DMS153 treated with DMSO at 0.1 percent for 48 hours (cell line): ENCODE data around the gene GNB4.
A peak's percentile ranks its signal among the peaks of the same experiment; 100 is the strongest.

Experiments
- DNase-seq: peaks from one replicate; lab custom pipeline; 2025; ENCODE audit not compliant: unreplicated experiment; lab: John Stamatoyannopoulos, UW

The GNB4 gene

DNA sequence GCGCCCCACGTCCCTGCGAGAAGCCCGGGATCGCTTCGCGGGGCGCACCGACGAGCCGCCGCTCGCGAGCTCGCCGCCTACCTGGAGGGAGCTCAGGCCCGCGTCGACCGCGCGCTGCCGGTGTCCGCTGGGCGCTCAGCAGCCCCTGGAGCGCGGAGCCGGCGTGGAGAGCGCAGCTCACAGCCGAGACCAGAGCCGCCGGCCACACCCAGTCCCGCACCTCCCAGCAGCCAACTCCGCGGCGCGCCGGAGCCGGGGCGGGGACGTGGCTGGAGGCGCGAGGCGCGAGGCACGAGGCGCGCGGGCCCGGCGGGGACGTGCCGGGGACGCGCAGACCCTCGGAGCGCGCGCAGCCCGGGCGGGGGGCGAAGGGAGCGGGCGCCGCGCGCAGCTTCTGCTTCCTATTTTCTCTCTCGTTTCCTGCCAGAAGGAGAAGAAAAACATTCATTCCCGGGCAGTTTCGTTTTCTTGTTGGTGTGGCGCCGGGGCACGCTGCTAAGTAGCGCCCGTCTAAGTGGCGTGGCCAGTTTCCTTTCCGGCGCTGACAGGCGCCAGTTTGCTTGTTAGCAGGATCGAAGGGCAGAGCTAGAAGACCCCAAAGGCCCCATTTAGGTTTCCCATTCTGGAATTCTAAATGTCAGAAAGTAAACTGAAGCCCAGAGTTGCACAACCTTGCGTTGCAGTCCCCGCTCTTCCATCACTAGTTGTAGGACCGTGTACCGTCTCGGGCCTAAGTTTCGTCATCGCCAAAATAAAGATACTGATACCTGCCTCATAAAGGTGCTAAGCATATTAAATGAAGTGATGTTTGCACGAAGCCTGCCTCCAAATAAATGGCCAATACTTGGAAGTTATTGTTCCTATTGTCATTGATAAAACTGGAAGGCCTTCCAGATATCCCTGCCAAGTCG, at the start of gene GNB4:
Gene GNB4 (minus strand): TSS at position 206 of the 911 bp plus-strand sequence. CDS start 25,270 bp downstream, outside the sequence.
- DNase-seq = peak; percentile 88

DNA sequence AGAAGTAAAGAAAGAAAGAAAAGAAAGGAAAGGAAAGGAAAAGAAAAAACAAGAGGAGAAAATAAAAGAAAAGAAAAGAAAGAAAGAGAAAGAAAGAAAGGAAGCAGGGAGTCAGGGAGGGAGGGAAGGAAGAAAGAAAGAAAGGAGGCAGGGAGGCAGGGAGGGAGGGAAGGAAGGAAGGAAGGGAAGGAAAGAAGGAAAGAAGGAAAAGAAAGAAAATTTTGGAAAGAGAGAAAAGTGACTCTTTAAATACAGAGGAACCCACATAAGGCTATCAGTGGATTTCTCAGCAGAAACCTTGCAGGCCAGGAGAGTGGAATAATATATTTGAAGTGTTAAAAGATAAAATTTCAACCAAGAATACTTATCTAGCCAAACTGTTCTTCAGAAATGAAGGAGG, 44.2 kb upstream of the GNB4 start:
- no peak for DNase-seq

DNA sequence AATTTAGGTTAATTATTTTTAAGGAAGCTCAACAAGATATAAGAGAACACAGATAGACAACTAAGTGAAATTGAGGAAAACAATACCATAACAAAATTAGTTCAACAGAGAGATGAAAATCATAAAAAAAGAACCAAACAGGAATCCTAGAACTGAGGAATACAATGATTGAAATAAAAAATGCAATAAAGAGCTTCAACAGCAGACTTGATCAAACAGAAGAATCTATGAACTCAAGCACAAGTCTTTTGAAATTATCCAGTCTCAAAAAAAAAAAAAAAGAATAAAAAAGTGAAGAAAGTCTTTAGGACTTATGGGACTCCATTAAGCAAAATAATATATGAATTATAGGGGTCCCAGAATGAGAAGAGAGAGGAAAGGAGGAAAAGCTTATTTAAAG, 42.0 kb upstream of the GNB4 start:
- DNase-seq = no peak

DNA sequence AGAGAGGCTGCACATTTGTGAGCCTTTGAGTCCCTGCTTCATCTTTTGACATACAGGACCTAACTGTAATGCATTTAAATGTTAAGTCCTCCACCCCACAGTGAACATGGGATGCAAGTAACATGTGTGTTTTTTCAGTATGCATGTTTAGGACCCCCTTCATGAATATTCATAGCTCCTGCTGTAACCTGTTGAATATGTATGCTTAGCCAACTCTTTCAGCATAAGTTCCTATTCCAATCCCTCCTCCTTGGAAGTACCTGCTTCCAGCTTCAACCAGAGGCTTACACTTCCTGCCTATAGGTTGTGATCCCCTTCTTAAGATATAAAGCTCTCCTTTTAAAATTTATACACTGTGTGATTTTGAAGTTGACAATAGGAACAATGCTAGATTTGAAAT, 36.9 kb upstream of the GNB4 start:
- DNase-seq = no peak

DNA sequence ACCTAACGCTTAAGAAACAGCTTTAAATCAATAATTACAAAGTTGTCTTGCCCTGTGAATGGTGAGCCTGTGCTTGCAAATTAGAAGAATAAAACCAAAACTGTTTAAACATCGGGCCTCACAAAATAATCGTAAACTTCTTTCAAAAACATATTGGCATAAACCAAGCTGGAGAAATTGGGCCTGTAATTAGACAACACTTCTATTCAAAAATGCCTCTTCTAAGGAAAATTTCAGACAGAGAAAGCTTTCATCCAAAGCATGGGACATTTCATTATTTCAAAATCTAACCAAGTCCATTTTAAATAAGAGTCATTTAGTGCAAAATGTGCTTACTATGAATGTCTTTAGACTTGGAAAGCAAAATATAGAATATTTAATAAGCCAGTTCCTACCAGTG, 35.5 kb upstream of the GNB4 start:
- DNase-seq = no peak

DNA sequence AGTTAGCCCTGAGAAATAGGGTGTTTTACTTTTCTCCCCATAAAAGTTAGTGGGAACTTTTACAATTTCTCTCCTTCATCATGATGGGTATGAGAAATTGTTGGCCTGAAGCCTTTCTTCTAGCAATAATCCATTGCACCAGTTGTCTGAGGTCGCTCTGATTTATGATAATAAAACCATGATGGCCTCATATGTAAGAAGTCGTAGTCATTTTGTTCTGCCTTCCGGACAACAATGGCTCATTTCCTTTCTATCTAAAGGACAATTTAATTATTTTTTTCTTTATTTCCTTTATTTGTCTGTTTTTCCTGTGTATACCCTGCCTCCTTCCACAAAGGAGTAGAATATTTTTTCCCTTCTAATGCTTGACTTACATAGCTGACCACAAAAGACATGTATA, 31.6 kb upstream of the GNB4 start:
- DNase-seq = no peak

DNA sequence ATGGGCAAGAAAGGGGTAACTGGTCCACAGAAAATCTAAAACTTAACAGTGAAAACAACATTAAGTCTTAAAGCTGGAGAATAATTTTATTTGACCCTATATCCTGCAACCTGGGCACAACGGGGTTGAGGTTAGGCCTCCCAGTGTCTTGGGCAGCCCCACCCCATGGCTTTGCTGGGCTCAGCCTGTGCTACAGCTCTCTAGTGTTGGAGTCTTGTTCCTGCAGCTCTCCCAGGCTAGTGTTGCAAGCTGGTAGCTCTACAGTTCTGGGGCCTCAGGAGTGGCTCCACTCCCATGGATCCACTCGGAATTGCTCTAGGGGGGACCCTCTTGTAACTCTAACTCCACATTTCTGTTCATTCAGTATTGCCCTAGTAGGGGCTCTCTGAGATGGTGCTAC, 24.9 kb upstream of the GNB4 start:
- DNase-seq = no peak

DNA sequence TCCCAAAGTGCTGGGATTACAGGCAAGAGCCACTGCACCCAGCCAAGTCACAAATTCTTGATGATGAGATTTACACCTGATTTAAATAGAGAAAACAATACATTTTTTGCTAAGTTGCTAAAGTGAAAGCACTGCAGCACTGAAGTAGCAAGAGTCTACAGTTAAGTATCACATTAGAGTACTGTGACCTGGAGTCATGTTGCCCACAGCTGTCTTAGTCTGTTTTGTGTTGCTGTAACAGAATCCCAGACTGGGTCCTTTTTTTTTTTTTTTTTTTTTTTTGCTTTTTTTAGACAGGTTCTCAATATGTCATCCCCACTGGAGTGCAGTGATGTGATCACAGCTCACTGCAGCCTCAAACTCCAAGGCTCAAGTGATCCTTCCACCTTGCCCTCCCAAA, 23.2 kb upstream of the GNB4 start:
- DNase-seq = no peak

DNA sequence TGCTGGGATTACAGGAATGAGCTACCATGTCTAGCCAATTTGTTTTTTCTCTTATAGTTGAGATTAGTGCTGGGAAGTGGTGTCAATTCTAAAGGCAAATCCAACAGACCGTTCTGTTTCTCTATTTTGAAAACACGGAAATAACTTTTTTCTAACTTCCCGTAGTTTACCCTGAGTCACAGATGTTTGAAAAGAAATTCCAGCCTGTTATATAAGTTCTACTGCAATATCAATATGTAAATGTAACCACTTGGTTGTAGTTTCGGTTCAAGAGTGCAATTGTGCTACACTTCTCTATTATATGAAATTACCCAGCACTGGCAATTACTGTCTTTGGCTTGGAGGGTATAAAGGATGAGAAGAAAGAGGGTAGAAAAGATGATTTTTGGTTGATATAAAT, 22.3 kb upstream of the GNB4 start:
- no peak for DNase-seq

DNA sequence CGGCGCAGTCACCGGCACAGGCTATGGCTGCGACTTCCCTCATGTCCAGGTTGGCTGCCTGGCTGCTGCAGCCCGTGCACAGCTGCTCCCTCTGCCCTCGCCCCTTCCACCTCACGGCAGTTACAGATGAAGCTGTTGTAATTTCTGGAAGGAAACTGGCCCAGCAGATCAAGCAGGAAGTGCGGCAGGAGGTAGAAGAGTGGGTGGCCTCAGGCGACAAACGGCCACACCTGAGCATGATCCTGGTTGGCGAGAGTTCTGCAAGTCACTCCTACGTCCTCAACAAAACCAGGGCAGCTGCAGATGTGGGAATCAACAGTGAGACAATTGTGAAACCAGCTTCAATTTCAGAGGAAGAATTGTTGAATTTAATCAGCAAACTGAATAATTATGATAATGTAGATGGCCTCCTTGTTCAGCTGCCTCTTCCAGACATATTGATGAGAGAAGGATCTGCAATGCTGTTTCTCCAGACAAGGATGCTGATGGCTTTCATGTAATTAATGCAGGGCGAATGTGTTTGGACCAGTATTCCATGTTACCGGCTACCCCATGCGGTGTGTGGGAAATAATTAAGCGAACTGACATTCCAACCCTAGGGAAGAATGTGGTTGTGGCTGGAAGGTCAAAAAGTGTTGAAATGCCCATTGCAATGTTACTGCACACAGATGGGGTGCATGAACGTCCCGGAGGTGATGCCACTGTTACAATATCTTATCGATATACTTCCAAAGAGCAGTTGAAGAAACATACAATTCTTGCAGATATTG, 13.2 kb upstream of the GNB4 start:
- peak; percentile 17 for DNase-seq

DNA sequence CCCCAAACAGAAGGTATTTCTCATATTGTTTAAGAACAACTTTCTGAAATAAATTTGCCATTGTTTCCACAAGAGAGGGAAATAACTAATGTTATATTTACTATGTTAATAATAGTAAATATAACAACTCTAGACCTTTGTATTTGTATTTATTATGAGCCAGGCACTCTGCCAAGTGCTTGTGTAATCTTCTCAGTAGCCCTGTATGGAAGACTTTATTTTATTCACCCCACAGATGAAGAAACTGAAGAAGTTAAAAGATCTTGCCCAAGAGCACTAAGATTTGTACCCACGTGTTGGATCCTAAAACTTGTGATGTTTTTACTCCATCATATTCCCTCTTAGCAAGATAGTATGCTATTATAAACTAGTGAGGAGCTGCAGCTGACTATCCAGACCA, 12.0 kb upstream of the GNB4 start:
- no peak for DNase-seq

DNA sequence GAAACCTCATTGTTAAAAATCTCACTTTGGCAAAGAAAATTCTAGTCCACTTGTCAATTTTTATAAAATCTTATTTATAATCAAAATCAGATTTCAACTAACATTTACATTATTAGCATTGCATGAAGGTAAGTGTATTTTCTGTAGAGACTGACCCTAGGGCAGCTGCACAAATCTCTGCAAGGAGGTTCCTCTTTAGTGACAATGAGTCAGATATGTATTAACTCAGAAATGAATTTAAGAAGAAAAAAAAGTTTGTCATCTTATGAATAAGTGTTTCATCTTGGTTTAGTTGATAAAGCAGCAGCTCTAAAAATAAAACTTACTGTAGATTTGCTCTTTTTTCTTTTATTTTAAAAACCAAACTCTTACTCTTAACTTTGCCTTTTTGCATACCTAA, 9.0 kb upstream of the GNB4 start:
- no peak for DNase-seq

DNA sequence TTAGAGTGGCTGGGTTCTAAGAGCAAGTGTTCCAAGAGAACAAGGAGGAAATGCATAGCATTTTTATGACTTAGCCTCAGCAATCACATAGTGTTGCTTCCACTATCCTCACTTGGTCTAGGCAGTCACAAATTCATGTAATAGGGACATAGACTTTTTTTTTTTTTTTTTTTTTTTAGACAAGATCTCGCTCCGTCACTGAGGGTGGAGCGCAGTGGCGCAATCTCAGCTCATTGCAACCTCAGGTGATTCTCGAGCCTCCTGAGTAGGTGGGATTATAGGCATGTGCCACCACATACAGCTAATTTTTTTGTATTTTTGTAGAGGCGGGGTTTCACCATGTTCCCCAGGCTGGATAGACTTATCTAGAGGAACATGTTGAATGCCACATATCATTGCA, 4.7 kb upstream of the GNB4 start:
- DNase-seq = no peak

DNA sequence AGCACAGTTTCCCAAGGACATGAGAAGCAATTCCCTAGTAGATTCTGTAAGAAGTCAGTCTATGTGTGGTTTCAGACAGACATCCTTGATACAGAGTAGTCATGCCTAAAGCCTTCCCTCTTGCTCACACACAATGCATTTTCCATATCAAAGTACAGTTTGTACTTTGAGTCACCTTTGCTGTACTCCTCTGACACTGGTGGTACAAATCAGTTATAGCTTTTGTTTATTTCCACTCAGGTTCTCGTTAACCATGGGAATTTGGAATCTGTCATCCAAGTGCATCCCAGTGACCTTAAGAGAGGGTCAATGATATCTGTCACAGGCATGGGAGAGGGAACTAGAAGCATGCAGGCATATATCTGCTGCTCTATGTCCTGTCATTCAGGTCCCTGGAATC, 3.6 kb upstream of the GNB4 start:
- DNase-seq = no peak

DNA sequence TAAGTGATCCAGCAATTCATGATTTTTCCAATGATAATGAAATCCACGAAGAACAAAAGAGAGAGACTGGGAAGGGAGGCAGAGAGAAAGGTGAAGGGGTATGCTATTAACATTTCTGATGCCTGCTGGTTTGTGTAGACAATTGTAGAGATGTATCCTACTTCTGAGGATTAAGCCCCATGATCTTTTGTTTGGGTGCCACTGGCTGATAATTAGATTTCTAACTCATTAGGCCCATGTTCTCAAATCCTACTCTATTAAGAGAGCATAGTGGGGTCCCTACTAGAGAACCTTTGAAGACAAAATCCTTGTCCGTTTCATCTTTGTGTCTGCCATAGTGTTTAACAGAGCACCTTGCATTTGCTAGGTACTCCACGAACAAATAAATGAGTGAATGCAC, 2.7 kb upstream of the GNB4 start:
- no peak for DNase-seq

DNA sequence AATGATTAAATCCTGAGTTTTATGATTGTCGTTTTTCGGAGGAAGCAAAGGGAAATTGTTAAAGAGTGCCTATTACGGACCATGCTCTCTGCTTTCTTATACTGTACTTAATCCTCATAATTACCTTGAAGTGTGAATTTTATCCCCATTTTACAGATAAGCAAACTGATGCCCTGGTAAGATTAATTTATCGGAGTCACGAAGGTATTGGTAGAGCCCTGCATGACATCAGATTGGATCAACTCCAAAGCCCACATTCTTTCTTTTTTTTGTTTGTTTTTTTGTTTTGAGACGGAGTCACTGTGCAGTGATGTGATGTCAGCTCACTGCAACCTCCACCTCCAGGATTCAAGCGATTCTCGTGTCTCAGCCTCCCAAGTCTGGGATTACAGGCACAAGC, 1.6 kb upstream of the GNB4 start:
- no peak for DNase-seq

DNA sequence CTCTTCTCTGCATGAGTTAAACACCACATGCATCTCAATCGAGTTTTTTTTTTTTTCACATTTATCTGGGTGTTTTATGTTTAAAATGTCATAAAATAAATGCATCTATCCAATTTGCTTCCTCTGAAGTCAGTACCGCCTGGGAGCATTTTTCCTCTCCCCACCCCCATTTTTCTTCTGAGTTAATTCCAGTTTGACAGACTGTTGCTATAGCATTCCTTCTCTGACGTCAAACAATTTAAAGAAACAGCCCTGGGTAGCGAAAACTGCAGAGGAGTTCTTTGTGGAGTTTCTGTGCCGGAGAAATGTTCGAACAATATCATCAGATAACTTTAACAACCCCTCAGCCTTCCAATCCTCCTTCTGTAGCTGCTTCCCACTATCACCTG, 900 bp upstream of the GNB4 start:
- DNase-seq = no peak

DNA sequence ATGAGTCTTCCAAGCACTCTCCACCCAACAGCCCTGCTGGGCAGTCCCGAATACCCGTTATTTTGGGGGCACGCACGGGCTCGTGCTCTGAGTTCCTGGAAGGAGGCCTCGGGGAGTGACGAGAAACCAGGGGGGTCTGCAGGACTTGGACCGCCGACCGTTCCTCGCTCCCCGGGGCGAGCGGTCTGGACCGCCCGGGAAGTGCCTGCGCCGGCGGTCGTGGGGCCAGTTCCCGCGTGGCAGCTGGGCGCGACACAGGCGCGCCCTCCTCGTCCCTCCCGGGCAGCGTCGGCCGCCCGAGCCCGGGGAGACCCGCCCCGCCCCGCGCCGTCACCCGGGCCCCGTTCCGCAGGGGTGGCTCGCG, 387 bp downstream of the GNB4 start:
- no peak for DNase-seq

DNA sequence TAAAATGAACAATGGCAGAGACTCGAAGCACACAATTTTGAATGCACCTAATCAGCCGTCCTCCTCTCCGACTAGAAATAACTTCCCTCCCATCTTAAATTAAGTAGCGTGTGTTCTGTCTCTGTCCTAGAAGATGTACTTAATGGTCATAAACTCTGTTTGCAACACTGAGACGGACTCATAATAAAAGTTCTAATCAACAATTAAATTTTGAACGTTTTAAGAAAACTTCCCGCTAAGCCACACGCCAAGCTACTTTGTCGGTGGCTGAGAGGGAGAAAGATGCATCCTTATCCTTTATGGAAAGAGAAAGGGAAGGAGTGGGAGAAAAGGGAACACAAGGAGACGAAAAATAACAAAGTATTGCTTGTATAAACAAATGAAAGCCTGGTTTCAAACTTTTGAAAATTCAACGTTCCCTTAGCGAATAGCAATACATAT, 989 bp downstream of the GNB4 start:
- no peak for DNase-seq

DNA sequence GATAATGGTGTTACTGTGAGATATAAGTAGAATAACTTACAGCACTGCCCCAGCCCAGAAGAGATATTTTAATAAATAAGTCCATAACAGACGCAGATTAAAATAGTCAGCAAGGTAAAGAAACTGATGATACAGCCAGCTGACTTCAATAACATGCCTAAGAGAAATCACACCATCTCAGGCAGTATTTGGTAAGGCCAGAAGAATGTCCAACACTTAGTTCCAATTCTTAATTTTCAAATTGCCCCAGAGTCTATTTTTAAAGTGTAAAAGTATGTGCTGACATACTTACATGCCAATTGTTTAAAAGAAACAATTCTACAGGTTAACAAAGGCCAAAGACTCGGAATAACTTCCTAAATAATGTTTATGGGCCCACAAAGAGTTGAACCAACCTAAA, 1.6 kb downstream of the GNB4 start:
- DNase-seq = no peak

DNA sequence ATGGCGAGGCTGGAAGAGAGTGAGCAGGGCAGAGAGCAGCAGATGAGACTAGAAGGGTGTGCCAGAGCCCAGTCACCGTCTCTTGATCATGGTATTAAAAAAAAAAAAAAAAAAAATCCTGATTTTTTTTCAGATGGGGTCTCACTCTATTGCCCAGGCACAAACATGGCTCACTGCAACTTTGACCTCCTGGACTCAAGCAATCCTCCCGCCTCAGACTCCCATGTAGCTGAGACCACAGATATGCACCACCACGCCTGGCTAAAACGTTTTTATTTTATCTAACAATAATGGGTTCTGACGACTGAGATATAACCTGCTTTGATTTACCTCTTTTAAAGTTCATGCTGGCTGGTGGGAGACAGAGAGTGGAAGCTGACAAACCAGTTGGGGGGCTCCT, 4.0 kb downstream of the GNB4 start:
- no peak for DNase-seq

DNA sequence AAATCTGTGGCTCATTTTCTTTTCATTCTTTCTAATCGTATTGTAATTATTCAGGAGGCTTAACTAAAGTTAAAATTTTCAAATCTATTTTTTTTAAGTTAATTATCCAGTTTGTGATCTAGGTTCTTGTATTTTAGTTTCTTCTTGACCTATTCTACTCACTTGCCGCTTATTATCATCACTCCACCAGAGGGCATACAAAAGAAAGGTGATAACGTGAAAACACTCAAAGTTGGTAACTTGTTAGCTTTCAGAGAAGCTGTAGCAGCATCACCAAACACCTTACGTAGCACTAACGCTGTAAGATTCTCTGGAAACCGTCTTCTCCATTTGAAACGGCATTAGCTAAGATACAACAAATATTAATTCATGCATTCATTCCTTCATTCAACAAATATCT, 4.8 kb downstream of the GNB4 start:
- no peak for DNase-seq
